Naive thymus-derived CD4-positive, alpha-beta T cell (primary cell): ENCODE data around the gene SERINC5. TPM values are rescaled to one million over a fixed set of nuclear protein-coding genes. Genes with fewer than 3 reads are reported as not detected.
"Not testable (repeated sequence)": the region's sequence is repeated elsewhere in the genome, so short reads cannot be mapped to it uniquely, and the experiment has no call there.

Source experiments
- ATAC-seq: fragments of 150-1000 bp; cut with Tn5 transposase; 2 replicates; pipeline ENCODE4 v1.10.0; 2021; ENCODE audit warnings: mild to moderate bottlenecking, moderate library complexity
- CTCF ChIA-PET: fragments of 350-600 bp; sonication (Branson Sonifier 250); formaldehyde crosslinking; loops from one replicate; lab custom pipeline; 2021; ENCODE audit warnings: antibody characterized with exemption; lab: Charles Lee
- POLR2A ChIA-PET: fragments of 350-600 bp; sonication (Branson Sonifier 250); formaldehyde crosslinking; loops from one replicate; lab custom pipeline; 2021; ENCODE audit warnings: antibody characterized with exemption, inconsistent platforms; lab: Charles Lee
- DNase-seq, 9 donors: peaks; one replicate each; pipeline versions ENCODE4 v3.0.0 to v3.0.0-alpha.2; 2020 to 2022; ENCODE audit warnings: mixed read lengths in 1 of 9
- H3K27ac ChIP-seq: one replicate; pipeline ENCODE4 v1.7.0; 2013; ENCODE audit warnings: mild to moderate bottlenecking, low read depth, low read length, moderate library complexity
- H3K27me3 ChIP-seq, 2 donors: one replicate each; pipeline ENCODE4 v1.7.0; 2013; ENCODE audit warnings: low read length in 2 of 2, mild to moderate bottlenecking in 2 of 2, moderate library complexity in 2 of 2; ENCODE audit not compliant: control insufficient read depth in 2 of 2, insufficient read depth in 2 of 2
- H3K36me3 ChIP-seq, 3 experiments: 1 replicate in 2 of 3; 2 replicates in 1 of 3; pipeline ENCODE4 v1.7.0; 2013; ENCODE audit warnings: low read length in 3 of 3, mild to moderate bottlenecking in 3 of 3, moderate library complexity in 1 of 3; ENCODE audit not compliant: insufficient read depth in 3 of 3, control insufficient read depth in 2 of 3
- H3K4me1 ChIP-seq, 2 donors: one replicate each; pipeline ENCODE4 v1.7.0; 2013; ENCODE audit warnings: low read length in 2 of 2, mild to moderate bottlenecking in 2 of 2, moderate library complexity in 1 of 2; ENCODE audit not compliant: control insufficient read depth in 2 of 2, insufficient read depth in 2 of 2
- H3K4me3 ChIP-seq: 2 replicates; pipeline ENCODE4 v1.7.0; 2013; ENCODE audit warnings: mild to moderate bottlenecking, low read length
- H3K9me3 ChIP-seq, 3 experiments: 1 replicate in 2 of 3; 2 replicates in 1 of 3; pipeline ENCODE4 v1.7.0; 2013; ENCODE audit warnings: low read length in 3 of 3; ENCODE audit not compliant: control insufficient read depth in 2 of 3
- H3K27ac Mint-ChIP-seq, 9 donors: one replicate each; pipeline ENCODE4 v1.8.0; 2020 to 2022; ENCODE audit warnings: mixed read lengths in 9 of 9, mild to moderate bottlenecking in 8 of 9, moderate library complexity in 5 of 9, inconsistent platforms in 2 of 9
- H3K27me3 Mint-ChIP-seq, 5 donors: one replicate each; pipeline ENCODE4 v1.8.0; 2021 to 2022; ENCODE audit warnings: mixed read lengths in 5 of 5, mild to moderate bottlenecking in 1 of 5
- H3K36me3 Mint-ChIP-seq, 5 donors: one replicate each; pipeline ENCODE4 v1.8.0; 2020 to 2022; ENCODE audit warnings: mixed read lengths in 5 of 5, mild to moderate bottlenecking in 3 of 5, inconsistent platforms in 1 of 5
- H3K4me1 Mint-ChIP-seq, 7 donors: one replicate each; pipeline ENCODE4 v1.8.0; 2020 to 2022; ENCODE audit warnings: mixed read lengths in 7 of 7, mild to moderate bottlenecking in 3 of 7, inconsistent platforms in 1 of 7
- H3K4me3 Mint-ChIP-seq, 10 donors: one replicate each; pipeline ENCODE4 v1.8.0; 2020 to 2022; ENCODE audit warnings: mild to moderate bottlenecking in 10 of 10, mixed read lengths in 10 of 10, moderate library complexity in 6 of 10, inconsistent platforms in 2 of 10
- H3K9me3 Mint-ChIP-seq, 11 donors: one replicate each; pipeline ENCODE4 v1.8.0; 2020 to 2022; ENCODE audit warnings: mixed read lengths in 11 of 11, mild to moderate bottlenecking in 4 of 11, inconsistent platforms in 1 of 11, moderate library complexity in 1 of 11
- intact Hi-C, 2 donors: fragments of 100-400 bp; cut with micrococcal nuclease; formaldehyde crosslinking; loops; one replicate each; pipeline ENCODE4 v1.15.1; 2023
- polyA plus RNA-seq, 2 donors: library from polyadenylated mRNA; unstranded; fragments of 300-500 nt; fragmentation: Illumina TruSeq; gene quantifications; one replicate each; pipeline ENCODE4 v1.2.3, GENCODE V29; 2021
- total RNA-seq, 6 experiments: library from RNA in 5 of 6; stranded (reverse) in 5 of 6; gene quantifications; 1 replicate in 5 of 6; 2 replicates in 1 of 6; pipeline ENCODE4 v1.2.3 and lab custom pipeline; 2021 to 2026

Gene SERINC5
- total and polyA plus RNA-seq, 7 experiments from 2014 or later: 34.3 to 164 (median 101) TPM

- H3K4me1 Mint-ChIP-seq: peaks cover 19 to 73% (median 59%) of the 10 kb centered on the region in 7 donors
- peaks cover 8 to 17% of the 10 kb centered on the region in 2 donors for H3K4me1 ChIP-seq
- no peaks in the 10 kb centered on the region for H3K27me3 Mint-ChIP-seq
- CTCF ChIA-PET: interaction anchor here (0.6 kb wide), 1 partner anchor 11 kb away, joined by 3 read pairs; no protein-coding TSS in a partner anchor
- no peak overlapping the region for H3K4me3 ChIP-seq
- POLR2A ChIA-PET: interaction anchor here (0.6 to 2.1 kb wide), 6 partner anchors 9 to 138 kb away, joined by 3 to 12 read pairs (median 3); no protein-coding TSS in a partner anchor
- peak overlapping the region in 7 of 9 donors; percentile 56 to 90 (median 75) for H3K27ac Mint-ChIP-seq
- H3K9me3 ChIP-seq: peaks cover 0 to 6% (median 3%) of the 10 kb centered on the region in 3 experiments
- peaks cover 0 to 4% (median 0%) of the 10 kb centered on the region in 3 experiments for H3K36me3 ChIP-seq
- DNase-seq (no peak), ATAC-seq (peak; percentile 31)
- peaks cover 10 to 64% (median 48%) of the 10 kb centered on the region in 5 donors for H3K36me3 Mint-ChIP-seq
- H3K9me3 Mint-ChIP-seq: peaks cover 0 to 49% (median 11%) of the 10 kb centered on the region in 11 donors
- H3K27ac ChIP-seq: peak overlapping the region; percentile 3
- H3K27me3 ChIP-seq: no peaks in the 10 kb centered on the region
- H3K4me3 Mint-ChIP-seq: peak overlapping the region in 7 of 10 donors; percentile 0 to 68 (median 45)
- intact Hi-C loops: no loop called here
Observed at GRCh38 chr5:80116465-80116864, 139.4 kb downstream of the SERINC5 start.

GRCh38 chr5:80116000-80116399 lies 139.8 kb downstream of the SERINC5 start:
- Histone ChIP-seq H3K27ac (peak overlapping the region; percentile 3), H3K36me3 (peaks cover 0 to 4% (median 0%) of the 10 kb centered on the region in 3 experiments), H3K4me3 (no peak overlapping the region), H3K4me1 (peaks cover 8 to 17% of the 10 kb centered on the region in 2 donors), H3K9me3 (peaks cover 0 to 6% (median 3%) of the 10 kb centered on the region in 3 experiments), H3K27me3 (no peaks in the 10 kb centered on the region)
- ChIA-PET POLR2A (interaction anchor here (0.6 to 2.1 kb wide), 3 partner anchors 10 to 24 kb away, joined by 3 to 12 read pairs (median 4); no protein-coding TSS in a partner anchor), CTCF (interaction anchor here (0.6 kb wide), 2 partner anchors 11 to 12 kb away, joined by 3 to 4 read pairs; no protein-coding TSS in a partner anchor)
- DNase-seq: no peak
- Mint-ChIP-seq H3K4me3 (peak overlapping the region in 5 of 10 donors; percentile 0 to 68 (median 45)), H3K36me3 (peaks cover 14 to 67% (median 49%) of the 10 kb centered on the region in 5 donors), H3K27ac (peak overlapping the region in 8 of 9 donors; percentile 56 to 90 (median 76)), H3K4me1 (peaks cover 19 to 75% (median 60%) of the 10 kb centered on the region in 7 donors), H3K9me3 (peaks cover 0 to 49% (median 11%) of the 10 kb centered on the region in 11 donors), H3K27me3 (no peaks in the 10 kb centered on the region)
- intact Hi-C loops: loop anchor here in 1 of 2 donors (2.0 kb wide), 1 partner anchor 13 kb away; no protein-coding TSS in a partner anchor
- ATAC-seq: no peak

GRCh38 chr5:80114860-80115259 lies 141.0 kb downstream of the SERINC5 start:
- intact Hi-C loops: loop anchor here in 1 of 2 donors (2.0 kb wide), 1 partner anchor 14 kb away; no protein-coding TSS in a partner anchor
- Mint-ChIP-seq H3K27me3 (no peaks in the 10 kb centered on the region), H3K27ac (peak overlapping the region in 8 of 9 donors; percentile 15 to 90 (median 73)), H3K9me3 (peaks cover 0 to 49% (median 11%) of the 10 kb centered on the region in 11 donors), H3K4me3 (peak overlapping the region in 4 of 10 donors; percentile 10 to 58 (median 22)), H3K36me3 (peaks cover 16 to 66% (median 52%) of the 10 kb centered on the region in 5 donors), H3K4me1 (peaks cover 17 to 79% (median 56%) of the 10 kb centered on the region in 7 donors)
- Histone ChIP-seq H3K27me3 (no peaks in the 10 kb centered on the region), H3K4me1 (peaks cover 8 to 17% of the 10 kb centered on the region in 2 donors), H3K27ac (no peak overlapping the region), H3K36me3 (peaks cover 0 to 4% (median 0%) of the 10 kb centered on the region in 3 experiments), H3K9me3 (peaks cover 0 to 6% (median 3%) of the 10 kb centered on the region in 3 experiments), H3K4me3 (no peak overlapping the region)
- CTCF ChIA-PET: no interaction called here
- POLR2A ChIA-PET: interaction anchor here (1.0 kb wide), 1 partner anchor 9 kb away, joined by 5 read pairs; no protein-coding TSS in a partner anchor
- ATAC-seq: no peak
- no peak for DNase-seq

DNA sequence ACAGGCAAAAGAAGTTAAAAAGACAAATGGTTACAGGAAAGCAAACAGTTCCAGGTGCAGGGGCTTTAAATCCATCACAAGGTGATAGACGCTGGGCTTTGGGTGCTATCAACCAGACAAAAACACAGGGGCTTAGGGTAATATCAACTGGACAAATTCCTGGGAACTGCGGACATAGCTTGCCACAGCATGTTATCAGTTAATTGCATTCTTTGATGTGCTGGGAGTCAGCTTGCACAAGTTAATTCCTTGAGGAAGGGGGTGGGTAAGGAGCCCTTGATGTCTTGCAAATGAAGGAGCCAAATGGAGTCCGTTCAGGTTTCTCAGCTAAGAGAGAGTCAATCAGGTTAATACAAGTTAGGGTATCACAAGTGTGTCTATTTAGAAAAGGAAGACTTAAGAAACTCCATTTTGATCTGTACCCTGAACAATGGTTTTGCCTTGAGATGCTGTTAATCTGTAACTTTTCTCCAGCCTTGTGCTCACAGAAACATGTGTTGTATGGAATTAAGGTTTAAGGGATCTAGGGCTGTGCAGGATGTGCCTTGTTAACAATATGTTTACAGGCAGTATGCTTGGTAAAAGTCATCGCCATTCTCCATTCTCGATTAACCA lies 144.4 kb downstream of the SERINC5 start:
- H3K36me3 ChIP-seq, H3K27ac ChIP-seq, H3K27me3 ChIP-seq, H3K4me1 ChIP-seq, DNase-seq, H3K27me3 Mint-ChIP-seq, H3K4me3 Mint-ChIP-seq, CTCF ChIA-PET, H3K9me3 ChIP-seq, intact Hi-C loops, H3K4me3 ChIP-seq, ATAC-seq, POLR2A ChIA-PET: not testable (repeated sequence)
- Mint-ChIP-seq H3K27ac (peak overlapping the region in 8 of 9 donors; percentile 17 to 90 (median 55)), H3K36me3 (peaks cover 16 to 52% (median 43%) of the 10 kb centered on the region in 5 donors), H3K4me1 (peaks cover 6 to 66% (median 45%) of the 10 kb centered on the region in 7 donors), H3K9me3 (peaks cover 0 to 26% (median 5%) of the 10 kb centered on the region in 11 donors)

DNA sequence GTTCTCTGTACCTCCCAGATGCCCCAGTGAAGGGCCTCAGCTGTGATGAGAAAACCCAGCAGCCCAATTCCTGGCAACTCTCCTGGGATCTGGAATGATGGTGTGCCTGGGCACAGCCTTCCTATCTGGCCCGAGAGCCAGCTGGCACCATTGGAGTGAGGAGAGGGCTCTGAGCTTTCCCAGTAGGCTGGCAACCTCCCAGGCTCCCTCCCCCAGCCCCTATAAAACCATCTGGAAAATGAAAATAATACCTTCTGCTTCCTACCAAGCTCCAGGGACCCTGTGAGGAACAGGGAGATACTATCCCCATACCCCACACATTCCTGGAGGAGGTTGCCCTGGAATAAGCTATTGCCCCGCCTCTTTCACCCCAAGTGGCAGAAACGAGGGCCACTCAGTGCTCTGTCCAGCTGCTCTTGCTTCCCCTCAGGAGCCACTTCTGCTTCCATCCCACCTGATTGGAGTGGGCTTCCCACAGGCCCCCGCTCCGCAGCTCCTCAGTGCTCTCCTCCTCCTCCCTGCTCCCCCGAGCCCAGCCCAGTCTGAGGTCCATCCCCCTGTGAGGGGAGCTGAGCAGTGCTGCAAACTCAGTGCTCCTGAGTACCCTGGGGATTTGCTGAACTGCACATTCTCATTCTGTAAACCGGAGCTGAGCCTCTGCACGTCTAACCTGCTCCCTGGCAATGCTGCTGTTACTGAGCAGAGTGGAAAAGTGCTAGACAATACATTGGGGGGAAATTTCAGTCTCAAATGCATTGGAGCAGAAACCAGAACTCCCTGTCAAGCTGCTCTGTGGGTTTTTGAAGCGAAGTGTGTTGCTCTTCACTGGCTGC lies 146.0 kb downstream of the SERINC5 start:
- Histone ChIP-seq H3K4me3 (no peak overlapping the region), H3K36me3 (peaks cover 0 to 4% (median 0%) of the 10 kb centered on the region in 3 experiments), H3K27ac (no peak overlapping the region), H3K9me3 (no peaks in the 10 kb centered on the region), H3K27me3 (no peaks in the 10 kb centered on the region), H3K4me1 (peaks cover 0 to 3% of the 10 kb centered on the region in 2 donors)
- intact Hi-C loops: no loop called here
- peaks cover 3 to 66% (median 45%) of the 10 kb centered on the region in 7 donors for H3K4me1 Mint-ChIP-seq
- POLR2A ChIA-PET: interaction anchor here (0.5 to 1.4 kb wide), 7 partner anchors 9 to 519 kb away, joined by 3 to 9 read pairs (median 4); no protein-coding TSS in a partner anchor
- H3K36me3 Mint-ChIP-seq: peaks cover 16 to 43% (median 38%) of the 10 kb centered on the region in 5 donors
- no peak for DNase-seq
- CTCF ChIA-PET: interaction anchor here (0.5 to 0.6 kb wide), 2 partner anchors 22 to 194 kb away, joined by 3 to 5 read pairs; no protein-coding TSS in a partner anchor
- peak overlapping the region in 1 of 10 donors; percentile 58 for H3K4me3 Mint-ChIP-seq
- H3K27me3 Mint-ChIP-seq: no peaks in the 10 kb centered on the region
- peak overlapping the region in 8 of 9 donors; percentile 14 to 84 (median 72) for H3K27ac Mint-ChIP-seq
- H3K9me3 Mint-ChIP-seq: peaks cover 0 to 21% (median 5%) of the 10 kb centered on the region in 11 donors
- no peak for ATAC-seq
